ENCODE data around the gene SBF2.

GRCh38 chr11:10322401-10322800 is 28.4 kb upstream of the SBF2 start:
- TF ChIP-seq CTCF (conservative IDR thresholded peaks at IDR 0.05 in 1 of 2, IDR thresholded peaks at IDR 0.05 in 1 of 2; ENCODE audit: extremely low read depth in 1 of 2, insufficient read depth in 1 of 2, low read depth in 1 of 2, low read length in 2 of 2) (no peak), EZH2 (IDR thresholded peaks at IDR 0.05; ENCODE audit: borderline replicate concordance, low read length) (no peak)

All from mammary epithelial cell (primary cell).